AG20443 (cell line): ENCODE data around the gene NPC1.

Experiments used
- DNase-seq: peaks from one replicate; pipeline ENCODE4 v3.0.0; 2012; ENCODE audit warnings: low spot score, mixed read lengths

NPC1 gene

DNA sequence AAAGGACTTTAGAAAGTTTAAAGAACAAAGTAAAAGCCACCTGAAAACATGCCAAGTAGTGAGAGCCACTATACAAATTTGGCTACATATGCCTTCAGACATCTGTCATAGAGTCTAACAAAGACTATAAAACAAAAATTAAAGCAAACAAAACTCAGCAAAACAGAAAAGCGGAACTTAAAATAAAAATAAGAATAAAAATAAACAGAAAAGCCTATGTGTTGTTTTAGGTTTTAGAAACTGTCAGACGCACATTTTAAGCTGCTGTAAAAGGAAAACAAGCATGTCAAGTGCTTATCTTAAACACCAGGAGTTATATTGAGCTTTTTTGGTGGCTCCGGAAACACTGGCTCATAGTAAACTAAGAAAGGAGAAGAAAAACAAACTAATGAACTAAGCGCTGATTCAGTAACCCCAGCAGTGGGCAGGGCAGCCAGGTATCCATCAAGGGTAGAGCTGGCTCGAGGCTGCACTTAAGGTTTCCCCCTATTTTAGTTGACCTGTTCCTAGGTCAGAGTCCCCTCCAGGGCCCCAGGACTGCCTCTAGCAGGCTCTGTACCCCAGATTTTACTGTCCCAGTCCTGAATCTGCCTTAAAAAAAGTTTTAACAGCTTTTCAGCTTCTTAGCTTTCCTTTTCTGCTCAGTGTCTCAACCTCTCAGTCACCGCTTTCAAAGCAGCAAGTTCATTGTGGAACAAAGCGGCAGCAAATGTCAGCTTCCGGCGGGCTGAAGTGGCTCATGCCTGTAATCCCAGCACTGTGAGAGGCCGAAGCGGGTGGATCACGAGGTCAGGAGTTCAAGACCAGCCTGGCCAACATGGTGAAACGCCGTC lies 98.4 kb downstream of the NPC1 start:
- DNase-seq = no peak

DNA sequence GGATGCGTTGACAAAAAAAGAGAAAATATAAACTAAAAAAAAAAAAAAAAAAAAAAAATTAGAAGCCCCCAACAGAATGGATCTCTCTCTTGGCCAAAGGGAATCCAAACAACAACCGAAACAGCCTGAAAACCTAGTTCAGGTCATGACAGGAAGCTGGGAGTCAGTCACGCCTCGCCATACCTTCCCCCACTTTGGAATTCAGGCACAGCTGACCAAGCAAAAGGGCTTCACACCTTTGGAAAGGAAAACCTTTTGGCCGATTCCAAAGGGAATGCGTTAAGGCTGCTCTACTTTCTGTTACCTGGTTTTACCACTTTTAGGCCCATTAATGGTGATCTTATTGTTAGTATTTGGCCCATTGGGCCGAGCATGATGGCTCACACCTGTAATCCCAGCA lies 100.9 kb downstream of the NPC1 start:
- DNase-seq = no peak

DNA sequence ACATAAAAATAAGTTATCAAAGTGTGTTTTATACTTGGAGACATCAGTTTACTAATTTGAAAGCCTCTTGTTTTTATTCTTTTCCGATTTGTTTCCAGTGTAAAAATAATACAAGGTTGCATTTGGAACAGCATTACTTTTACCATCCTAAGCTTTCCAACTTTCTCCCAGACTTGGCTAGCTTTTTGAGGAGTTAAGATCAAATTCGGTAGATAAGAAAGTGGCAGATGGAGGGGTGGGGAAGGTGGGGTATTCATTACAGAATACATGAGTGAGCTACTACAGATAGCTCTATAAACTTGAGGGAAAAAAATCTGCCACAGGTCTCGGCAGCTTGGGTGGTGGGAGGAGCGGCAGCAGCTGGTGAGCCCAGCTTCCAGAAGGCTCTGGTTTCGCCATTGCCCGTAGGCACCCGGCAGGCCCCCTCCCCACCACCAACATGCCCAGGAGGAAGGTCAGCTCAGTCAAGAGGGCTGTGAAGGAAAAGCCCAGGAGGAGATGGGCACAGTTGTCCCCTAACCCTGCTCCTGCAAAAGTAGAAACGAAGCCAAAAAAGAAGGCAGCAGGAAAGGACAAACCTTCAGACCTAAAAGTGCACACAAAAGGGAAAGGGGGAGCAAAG lies 101.6 kb downstream of the NPC1 start:
- DNase-seq = no peak
